Right lobe of liver (tissue), 4 donors: ENCODE results near the gene TIGD4.

Source experiments
- POLR2A ChIP-seq: fragments of 450-650 bp; IDR thresholded peaks from one replicate; pipeline ENCODE4 v1.6.1; 2017; ENCODE audit warnings: antibody characterized with exemption, mild to moderate bottlenecking
- TF ChIP-seq, protein P1 (sequence below), 4 donors: fragments of 200-600 bp in 3 of 4; fragments of 450-650 bp in 1 of 4; IDR thresholded peaks; one replicate each; pipeline versions ENCODE4 v1.5.1 to v1.8.0; 2016 to 2022; ENCODE audit warnings: antibody characterized with exemption in 4 of 4, mild to moderate bottlenecking in 2 of 4
- donor health status: DM: no; HTN: no; CAD: no.
- donor health status: DM: no; HTN: no; CAD: no.
- donor health status: DM: no; HTN: yes; CAD: no.

DNA sequence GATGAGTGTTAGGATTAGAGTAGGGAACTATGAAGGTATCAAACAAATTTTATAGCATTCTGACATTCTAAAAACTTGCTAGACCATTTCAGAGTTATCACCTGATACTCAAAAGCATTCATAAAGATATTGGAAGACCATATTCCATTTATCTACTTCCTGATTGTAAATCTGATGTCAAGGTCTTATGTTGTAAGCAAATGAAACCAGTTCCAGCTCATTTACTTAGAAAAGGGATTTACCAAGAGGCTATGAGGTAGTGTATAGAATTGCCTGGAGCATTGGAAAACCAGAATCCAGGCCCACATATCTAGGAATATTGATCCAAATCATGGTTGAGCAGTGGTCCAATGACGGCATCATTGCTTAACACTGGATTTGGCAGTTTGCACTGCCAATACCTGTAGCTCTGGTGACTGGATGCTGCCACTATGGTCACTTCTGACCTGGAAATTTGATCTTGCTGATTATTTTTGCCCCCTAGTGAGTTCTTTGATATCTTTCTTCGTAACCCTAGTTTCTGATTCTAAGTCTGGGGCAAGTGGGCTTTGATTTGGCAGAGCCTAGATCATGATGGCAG lies 25.6 kb upstream of the TIGD4 start:
- no peak for TF ChIP-seq POLR2A
- TF ChIP-seq, protein P1, sequence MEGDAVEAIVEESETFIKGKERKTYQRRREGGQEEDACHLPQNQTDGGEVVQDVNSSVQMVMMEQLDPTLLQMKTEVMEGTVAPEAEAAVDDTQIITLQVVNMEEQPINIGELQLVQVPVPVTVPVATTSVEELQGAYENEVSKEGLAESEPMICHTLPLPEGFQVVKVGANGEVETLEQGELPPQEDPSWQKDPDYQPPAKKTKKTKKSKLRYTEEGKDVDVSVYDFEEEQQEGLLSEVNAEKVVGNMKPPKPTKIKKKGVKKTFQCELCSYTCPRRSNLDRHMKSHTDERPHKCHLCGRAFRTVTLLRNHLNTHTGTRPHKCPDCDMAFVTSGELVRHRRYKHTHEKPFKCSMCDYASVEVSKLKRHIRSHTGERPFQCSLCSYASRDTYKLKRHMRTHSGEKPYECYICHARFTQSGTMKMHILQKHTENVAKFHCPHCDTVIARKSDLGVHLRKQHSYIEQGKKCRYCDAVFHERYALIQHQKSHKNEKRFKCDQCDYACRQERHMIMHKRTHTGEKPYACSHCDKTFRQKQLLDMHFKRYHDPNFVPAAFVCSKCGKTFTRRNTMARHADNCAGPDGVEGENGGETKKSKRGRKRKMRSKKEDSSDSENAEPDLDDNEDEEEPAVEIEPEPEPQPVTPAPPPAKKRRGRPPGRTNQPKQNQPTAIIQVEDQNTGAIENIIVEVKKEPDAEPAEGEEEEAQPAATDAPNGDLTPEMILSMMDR (IDR thresholded peaks at IDR 0.05), result no peak
